Stimulated activated CD8-positive, alpha-beta memory T cell treated with anti-CD3 and anti-CD28 coated beads, Interleukin-15, amount 100 ng/mL, for 48 hours (primary cell): ENCODE results near the gene PLA2G2E.
"Not testable (repeated sequence)": the region's sequence is repeated elsewhere in the genome, so short reads cannot be mapped to it uniquely, and the experiment has no call there.

Experiments
- DNase-seq, 2 donors: peaks; one replicate each; pipeline ENCODE4 v3.0.0-alpha.2; 2020; ENCODE audit warnings: low read depth in 2 of 2

PLA2G2E gene

GRCh38 chr1:19932866-19933265 is 9.4 kb upstream of the PLA2G2E start:
- DNase-seq: no peak

- DNase-seq: not testable (repeated sequence)
Measured at GRCh38 chr1:19927130-19927421, 3.7 kb upstream of the PLA2G2E start.

GRCh38 chr1:19926296-19927129 is 3.1 kb upstream of the PLA2G2E start:
- no peak for DNase-seq

DNA sequence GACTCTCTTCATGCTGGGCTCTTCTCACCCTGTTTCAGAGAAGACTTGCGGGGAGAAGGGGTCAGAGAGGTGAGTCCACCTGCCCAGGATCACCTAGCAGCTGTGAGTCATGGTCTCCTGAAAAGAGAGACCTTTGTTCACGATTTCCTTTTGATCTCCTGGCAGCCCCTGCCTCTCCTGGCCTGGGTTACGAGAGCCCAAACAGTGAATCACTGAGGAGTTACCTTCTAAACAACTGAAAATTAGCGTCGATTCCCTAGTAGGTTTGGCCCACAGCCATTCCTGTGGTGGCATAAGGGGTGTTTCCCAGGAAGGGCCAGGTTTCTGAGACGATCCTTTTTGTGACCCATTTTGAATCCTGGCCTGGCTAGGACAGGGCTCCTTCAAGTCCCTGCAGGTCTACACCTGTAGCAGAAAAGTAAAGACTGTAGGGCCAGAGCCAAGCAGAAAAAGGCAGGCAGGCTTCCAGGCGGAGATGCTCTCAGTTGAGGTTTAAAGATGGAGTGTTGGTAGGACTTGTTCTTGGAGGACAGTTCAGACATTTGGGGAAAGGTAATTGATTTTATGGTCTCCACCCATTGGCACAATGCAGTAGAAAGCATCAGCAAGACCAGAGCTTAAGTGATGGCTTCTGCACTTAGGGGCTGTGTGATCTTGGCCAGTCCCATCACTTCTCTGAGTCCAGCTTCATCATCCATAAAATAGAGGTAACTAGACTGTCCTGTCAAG is 2.1 kb upstream of the PLA2G2E start:
- no peak for DNase-seq

DNA sequence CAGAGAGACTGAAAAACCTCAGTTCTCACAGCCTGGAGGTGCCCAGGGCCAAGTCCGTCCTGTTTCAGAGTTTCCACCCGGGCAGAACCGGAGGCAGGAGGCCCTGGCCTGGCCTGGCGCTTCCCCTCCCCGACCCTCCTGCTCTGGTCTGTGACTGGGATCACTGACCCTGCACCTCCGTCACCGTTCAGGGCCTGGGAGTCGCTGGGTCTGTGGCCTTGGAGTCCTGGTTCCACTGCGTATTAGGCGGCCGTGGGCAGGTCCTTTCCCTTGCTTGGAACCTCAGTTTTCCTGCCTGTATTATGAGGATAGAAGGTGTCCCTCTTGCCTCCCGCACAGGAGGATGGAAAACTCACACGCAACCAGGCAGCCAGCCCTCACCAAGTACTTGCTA is 533 bp upstream of the PLA2G2E start:
- DNase-seq: no peak

- DNase-seq: no peak
Measured at GRCh38 chr1:19922015-19922688, 1.3 kb downstream of the PLA2G2E start.

DNA sequence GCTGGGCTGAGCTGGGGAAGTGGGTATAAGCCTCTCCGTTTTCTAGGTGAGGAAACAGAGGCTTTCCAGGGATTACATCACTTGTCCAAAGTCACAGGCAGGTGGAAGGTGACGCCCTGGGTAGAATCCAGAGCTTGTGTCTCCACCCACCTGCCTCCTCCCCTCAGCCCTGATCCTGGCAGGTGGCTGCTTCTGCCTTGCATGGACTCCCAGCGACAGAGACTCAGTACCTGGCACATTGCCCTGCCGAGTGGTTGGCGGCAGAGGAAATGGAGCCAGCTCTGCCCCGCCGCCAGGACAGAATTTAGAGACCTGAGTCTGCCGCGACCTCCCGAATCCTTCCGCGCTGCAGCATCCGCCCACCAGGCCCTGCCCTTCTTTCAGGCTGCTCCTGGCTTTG is 2.1 kb downstream of the PLA2G2E start:
- no peak for DNase-seq

DNA sequence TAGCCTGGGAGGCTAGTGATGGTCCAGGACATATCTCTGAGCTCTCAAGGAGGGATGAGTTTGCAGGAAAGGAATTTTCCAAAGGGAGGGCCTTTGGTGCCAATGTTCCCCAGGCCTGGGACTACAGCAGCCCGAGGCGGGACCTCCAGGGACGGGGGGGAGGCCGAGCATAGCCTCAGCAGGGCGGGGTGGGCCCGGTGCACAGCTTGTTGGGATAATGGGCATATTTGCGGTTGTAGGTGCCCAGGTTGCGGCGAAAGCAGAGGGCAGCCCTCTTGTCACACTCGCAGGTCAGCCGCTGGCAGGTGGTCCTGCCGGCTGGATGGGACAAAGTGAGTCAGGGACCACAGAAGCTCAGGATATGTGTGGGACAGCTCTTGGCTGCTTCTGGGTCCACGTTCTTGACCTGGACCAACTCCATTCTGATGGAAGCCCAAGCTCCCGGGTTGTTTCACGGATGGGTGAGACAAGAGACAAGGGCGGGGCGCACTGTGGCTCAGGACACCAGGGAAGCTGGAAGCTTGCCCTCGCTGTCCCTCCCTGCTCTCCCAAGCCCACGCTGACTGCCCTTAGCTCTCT is 3.2 kb downstream of the PLA2G2E start:
- no peak for DNase-seq

GRCh38 chr1:19918057-19918456 is 5.4 kb downstream of the PLA2G2E start:
- peak; percentile 41 to 53 for DNase-seq

- no peak for DNase-seq
Measured at GRCh38 chr1:19910650-19911049, 12.8 kb downstream of the PLA2G2E start.

DNA sequence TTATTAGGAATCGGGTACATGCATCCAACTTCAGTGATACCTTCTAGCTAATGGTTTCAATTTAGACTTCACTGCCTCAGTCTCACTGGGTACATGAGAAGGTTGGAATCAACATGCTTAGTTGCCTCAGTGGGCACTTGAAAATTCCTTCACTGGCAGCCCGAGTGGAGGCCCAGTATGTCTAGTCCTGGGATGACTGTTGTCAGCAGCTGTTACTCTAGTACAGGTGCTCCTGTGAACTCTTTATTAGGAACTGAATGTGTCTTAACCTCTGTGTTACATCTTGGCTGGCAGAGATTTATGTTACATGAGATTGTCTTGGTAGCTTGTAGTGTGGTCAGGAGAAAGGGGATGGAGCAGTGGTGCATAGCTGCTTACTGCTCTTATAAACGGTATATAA is 13.4 kb downstream of the PLA2G2E start:
- DNase-seq: no peak

DNA sequence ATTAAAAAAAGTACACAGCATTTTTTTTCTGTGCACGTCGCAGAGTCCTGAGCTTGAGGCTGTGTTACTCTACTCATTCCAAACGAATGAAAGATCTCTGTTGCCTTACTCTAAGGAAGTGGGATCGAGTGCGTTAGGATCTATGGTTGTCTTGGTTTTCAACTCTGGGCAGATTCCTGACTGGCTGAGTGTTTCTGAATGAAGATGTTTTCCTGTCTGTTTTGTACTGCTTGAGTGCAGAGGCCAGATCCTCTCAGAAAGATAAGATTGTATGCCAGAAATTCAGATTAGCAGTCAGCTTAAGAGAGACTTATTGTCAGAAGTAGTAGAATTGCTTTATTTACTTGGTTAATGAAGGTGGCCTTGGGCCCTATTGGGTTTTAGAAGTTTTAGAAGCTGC is 14.0 kb downstream of the PLA2G2E start:
- DNase-seq: no peak

GRCh38 chr1:19907456-19907855 is 16.0 kb downstream of the PLA2G2E start:
- DNase-seq: no peak

DNA sequence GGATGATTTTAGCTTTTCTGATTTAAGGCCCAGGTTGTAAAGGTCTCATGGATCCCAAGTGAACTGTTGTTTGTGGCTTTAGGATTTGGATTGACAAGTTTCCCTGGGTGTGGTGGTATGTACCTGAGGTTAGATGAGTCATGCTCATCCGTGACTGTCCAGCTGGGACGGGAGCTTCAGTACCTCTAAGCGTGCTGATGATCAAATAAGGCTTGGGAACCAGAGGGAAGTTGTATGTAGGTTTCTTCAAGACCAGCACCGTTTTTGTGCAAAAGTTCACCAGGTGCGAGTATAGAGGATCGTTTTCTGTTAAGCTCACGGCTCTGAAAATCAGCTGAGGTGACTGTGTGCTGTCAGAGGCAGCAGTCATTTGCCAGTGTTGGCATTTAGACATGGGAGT is 19.8 kb downstream of the PLA2G2E start:
- no peak for DNase-seq

DNA sequence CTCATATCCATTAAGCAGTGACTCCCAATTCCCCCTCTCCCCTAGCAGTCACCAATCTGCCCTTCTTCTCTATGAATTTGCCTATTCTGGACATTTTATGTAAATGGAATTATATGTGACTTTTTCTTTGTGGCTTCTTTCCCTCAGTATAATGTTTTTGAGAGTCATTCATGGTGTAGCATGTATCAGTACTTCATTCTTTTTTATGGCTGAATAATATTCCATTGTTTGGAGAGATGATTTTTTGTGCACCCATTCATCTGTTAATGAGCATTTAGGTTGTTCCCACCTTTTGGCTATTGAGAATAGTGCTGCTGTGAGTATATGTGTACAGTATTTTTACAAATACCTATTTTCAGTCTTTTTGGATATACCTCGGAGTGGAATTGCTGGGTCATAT is 21.8 kb downstream of the PLA2G2E start:
- no peak for DNase-seq

- DNase-seq: no peak
Measured at GRCh38 chr1:19894218-19894617, 29.2 kb downstream of the PLA2G2E start.

GRCh38 chr1:19893687-19894086 is 29.7 kb downstream of the PLA2G2E start:
- no peak for DNase-seq

- no peak for DNase-seq
Measured at GRCh38 chr1:19892628-19893168, 30.7 kb downstream of the PLA2G2E start.

- DNase-seq: no peak
Measured at GRCh38 chr1:19892129-19892528, 31.3 kb downstream of the PLA2G2E start.

GRCh38 chr1:19889656-19890055 is 33.8 kb downstream of the PLA2G2E start:
- no peak for DNase-seq

GRCh38 chr1:19888112-19888511 is 35.3 kb downstream of the PLA2G2E start:
- DNase-seq: no peak

DNA sequence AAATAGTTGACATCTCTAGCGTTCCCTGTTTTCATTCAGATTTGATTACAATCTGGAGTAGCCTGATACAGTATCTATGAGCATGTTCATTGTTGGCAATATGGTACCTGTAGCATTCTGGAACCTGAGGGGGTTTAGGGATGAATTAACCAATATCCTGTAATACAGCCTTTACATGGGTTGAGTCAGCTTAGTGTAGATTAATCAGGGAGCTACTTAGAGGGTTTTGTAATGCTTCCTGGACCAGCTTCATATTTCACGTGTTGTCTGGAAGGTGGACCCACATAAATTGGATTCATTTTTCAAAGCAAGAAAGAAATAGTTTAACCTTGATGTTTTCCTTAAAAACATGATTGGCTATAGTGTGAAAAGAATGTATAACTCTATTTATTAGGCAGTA is 37.6 kb downstream of the PLA2G2E start:
- DNase-seq: no peak
